Gastroesophageal sphincter (tissue), 3 donors: ENCODE measurements around the gene SPCS1.

ENCODE experiments used
- EP300 ChIP-seq: sonication (generic); formaldehyde crosslinking; IDR thresholded peaks from one replicate; pipeline ENCODE4 v1.6.1; 2017; ENCODE audit warnings: antibody characterized with exemption, mild to moderate bottlenecking
- POLR2A ChIP-seq, 2 donors: fragments of 450-650 bp; IDR thresholded peaks; one replicate each; pipeline ENCODE4 v1.6.1; 2017; ENCODE audit warnings: antibody characterized with exemption in 2 of 2, mild to moderate bottlenecking in 2 of 2, moderate library complexity in 1 of 2
- TF ChIP-seq, protein P1 (sequence below), 4 experiments: fragments of 200-600 bp in 2 of 4; fragments of 450-650 bp in 2 of 4; sonication (generic) in 1 of 4; IDR thresholded peaks; one replicate each; pipeline ENCODE4 v1.5.1; 2017 to 2019; ENCODE audit warnings: antibody characterized with exemption in 4 of 4, mild to moderate bottlenecking in 2 of 4, moderate library complexity in 2 of 4

DNA sequence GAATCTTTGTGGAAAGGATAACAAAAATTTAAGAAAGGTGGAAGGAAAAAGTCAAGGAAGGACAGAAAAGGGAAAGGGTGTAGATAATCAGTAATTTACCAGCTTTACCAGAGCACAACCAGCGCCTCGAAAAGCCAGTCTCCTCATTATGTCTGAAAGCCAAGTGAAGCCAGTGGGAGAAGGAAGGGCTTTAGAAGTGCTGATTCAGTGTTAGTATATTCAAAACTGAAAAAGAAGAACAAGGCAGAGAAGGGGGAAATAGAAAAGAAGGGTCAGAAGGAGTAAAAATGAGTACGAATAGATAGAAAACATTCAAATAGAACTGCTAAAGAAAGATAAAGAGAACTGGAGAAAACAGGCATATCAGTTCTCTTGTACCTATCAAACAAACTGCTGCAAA lies 24.3 kb upstream of the SPCS1 start:
- TF ChIP-seq, protein P1, sequence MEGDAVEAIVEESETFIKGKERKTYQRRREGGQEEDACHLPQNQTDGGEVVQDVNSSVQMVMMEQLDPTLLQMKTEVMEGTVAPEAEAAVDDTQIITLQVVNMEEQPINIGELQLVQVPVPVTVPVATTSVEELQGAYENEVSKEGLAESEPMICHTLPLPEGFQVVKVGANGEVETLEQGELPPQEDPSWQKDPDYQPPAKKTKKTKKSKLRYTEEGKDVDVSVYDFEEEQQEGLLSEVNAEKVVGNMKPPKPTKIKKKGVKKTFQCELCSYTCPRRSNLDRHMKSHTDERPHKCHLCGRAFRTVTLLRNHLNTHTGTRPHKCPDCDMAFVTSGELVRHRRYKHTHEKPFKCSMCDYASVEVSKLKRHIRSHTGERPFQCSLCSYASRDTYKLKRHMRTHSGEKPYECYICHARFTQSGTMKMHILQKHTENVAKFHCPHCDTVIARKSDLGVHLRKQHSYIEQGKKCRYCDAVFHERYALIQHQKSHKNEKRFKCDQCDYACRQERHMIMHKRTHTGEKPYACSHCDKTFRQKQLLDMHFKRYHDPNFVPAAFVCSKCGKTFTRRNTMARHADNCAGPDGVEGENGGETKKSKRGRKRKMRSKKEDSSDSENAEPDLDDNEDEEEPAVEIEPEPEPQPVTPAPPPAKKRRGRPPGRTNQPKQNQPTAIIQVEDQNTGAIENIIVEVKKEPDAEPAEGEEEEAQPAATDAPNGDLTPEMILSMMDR (IDR thresholded peaks at IDR 0.05), result no peak
- TF ChIP-seq POLR2A (IDR thresholded peaks at IDR 0.05), result no peak
- TF ChIP-seq EP300, result no peak
